ENCODE results near the gene STARD13. TPM values are rescaled to one million over a fixed set of nuclear protein-coding genes. Genes with fewer than 3 reads are reported as not detected.

Gene STARD13
- total RNA-seq, 1 experiment from 2014 or later: 2.1 TPM

GRCh38 chr13:33139184-33139583, 146.4 kb downstream of the STARD13 start:
- no peak overlapping the region for H3K23ac ChIP-seq (ENCODE audit: insufficient read length, low read depth, low read length)
- no peaks in the 10 kb centered on the region for H4K20me1 ChIP-seq (ENCODE audit: control insufficient read depth, insufficient read depth, insufficient read length)
- H3K23me2 ChIP-seq (ENCODE audit: insufficient read length, low read depth, low read length, poor library complexity, severe bottlenecking): no peaks in the 10 kb centered on the region
- H2AFZ ChIP-seq (ENCODE audit: low read length): no peak overlapping the region
- no peaks in the 10 kb centered on the region for H3K27me3 Mint-ChIP-seq (ENCODE audit: low read depth)
- no peak overlapping the region for H2BK15ac ChIP-seq (ENCODE audit: low read depth, low read length)
- H2BK20ac ChIP-seq (ENCODE audit: low read depth, low read length, poor library complexity, severe bottlenecking): no peak overlapping the region
- no peaks in the 10 kb centered on the region for H3K79me1 ChIP-seq (ENCODE audit: insufficient read depth, low read depth, low read length, poor library complexity, severe bottlenecking)
- no CpG with 5 or more reads among the region's 1 CpG for WGBS (ENCODE audit: extremely low coverage, insufficient read length, low lambda C conversion rate)
- H2BK5ac ChIP-seq (ENCODE audit: insufficient read length, low read length): no peak overlapping the region
- H4K8ac ChIP-seq (replicated peaks; ENCODE audit: insufficient read length, low read depth, low read length): no peak overlapping the region
- peaks cover 2 to 10% (median 7%) of the 10 kb centered on the region in 3 experiments; a peak in 6 of 7 replicates for H3K36me3 Mint-ChIP-seq (ENCODE audit: insufficient read depth in 1 of 3, low read depth in 3 of 3)
- H3K18ac ChIP-seq (ENCODE audit: insufficient read length, low read depth, low read length): no peak overlapping the region
- H3K4me3 Mint-ChIP-seq: no peak overlapping the region
- H3K27me3 ChIP-seq (ENCODE audit: insufficient read depth, low read length): no peaks in the 10 kb centered on the region
- no peak overlapping the region for H3K4ac ChIP-seq (ENCODE audit: low read depth, low read length)
- no peak overlapping the region for H2BK120ac ChIP-seq (ENCODE audit: low read depth, low read length, poor library complexity, severe bottlenecking)
- H3K4me1 ChIP-seq (ENCODE audit: insufficient read depth, low read length): no peaks in the 10 kb centered on the region
- no peak overlapping the region for H3K27ac ChIP-seq (ENCODE audit: insufficient read length, low read depth, low read length)
- no peak for DNase-seq
- peaks cover 5 to 7% of the 10 kb centered on the region in 2 experiments for H3K9me3 Mint-ChIP-seq
- H3K9ac ChIP-seq (ENCODE audit: extremely low read depth, insufficient read length, low read length): no peak overlapping the region
- no peak overlapping the region for H2BK12ac ChIP-seq (ENCODE audit: insufficient read length, low read depth, low read length)
- H4K91ac ChIP-seq (ENCODE audit: insufficient read length, low read depth, low read length): no peak overlapping the region
- H3K79me2 ChIP-seq (ENCODE audit: insufficient read depth, low read length): no peaks in the 10 kb centered on the region
- H3K14ac ChIP-seq (ENCODE audit: insufficient read depth, low read length): no peak overlapping the region
- no peak overlapping the region for H2AK5ac ChIP-seq (ENCODE audit: insufficient read length, low read length)
- H3K4me1 Mint-ChIP-seq: no peaks in the 10 kb centered on the region
- H3T11ph ChIP-seq (ENCODE audit: low read length): no peak overlapping the region
- H3K9me3 ChIP-seq (ENCODE audit: control insufficient read depth, low read depth, low read length): no peaks in the 10 kb centered on the region
- H3K4me2 ChIP-seq (ENCODE audit: insufficient read depth, insufficient read length, low read length): no peak overlapping the region
- no peak overlapping the region for H4K5ac ChIP-seq (ENCODE audit: insufficient read length, low read depth, low read length)
- H3K27ac Mint-ChIP-seq: no peak overlapping the region; a peak in 1 of 7 replicates
- no peak for TF ChIP-seq CTCF (conservative IDR thresholded peaks at IDR 0.05)
- no peak overlapping the region for H3K56ac ChIP-seq (ENCODE audit: insufficient read length, low read depth, low read length)

Data from H9 (cell line).